ENCODE results near the gene ISCA2.

- TF ChIP-seq CTCF (conservative IDR thresholded peaks at IDR 0.05 in 1 of 2, IDR thresholded peaks at IDR 0.05 in 1 of 2; ENCODE audit: low read depth in 1 of 2, low read length in 2 of 2) (no peak), EZH2 (IDR thresholded peaks at IDR 0.05; ENCODE audit: low read length, missing control alignments) (no peak)
These were observed 23.0 kb downstream of the ISCA2 start for GRCh38 chr14:74516451-74517160.
